Measurements from ENCODE around the gene GRPEL1.

GRPEL1 gene

DNA sequence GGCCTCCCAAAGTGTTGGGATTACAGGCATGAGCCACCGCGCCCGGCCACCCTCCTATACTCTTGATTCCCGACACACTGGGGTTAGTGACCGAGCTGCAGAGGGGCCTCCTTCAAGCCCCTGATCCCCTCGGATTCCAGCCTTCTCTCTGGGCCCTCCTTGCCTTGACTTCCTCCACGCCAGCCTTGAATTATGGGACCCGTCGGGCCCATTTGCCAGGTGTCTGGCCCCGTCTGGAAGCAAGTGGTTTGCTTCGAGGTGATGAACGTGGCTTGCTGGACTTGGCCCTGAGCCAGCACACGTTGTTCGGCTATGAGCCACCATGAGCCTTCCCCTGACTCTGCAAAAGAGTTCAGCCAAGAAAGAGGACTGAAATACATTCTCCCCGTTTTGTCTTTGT lies 37.4 kb upstream of the GRPEL1 start:
- Histone ChIP-seq H3K27ac (ENCODE audit: low read depth, low read length) (no peak overlapping the region), H3K27me3 (ENCODE audit: control insufficient read depth, low read length) (peaks cover 8% of the 10 kb centered on the region), H3K4me3 (ENCODE audit: low read length) (no peak overlapping the region), H3K9me2 (replicated peaks; ENCODE audit: control insufficient read depth, low read length) (no peaks in the 10 kb centered on the region), H4K20me1 (ENCODE audit: control insufficient read depth, insufficient read depth, low read depth, low read length) (no peaks in the 10 kb centered on the region), H3F3A (ENCODE audit: control insufficient read depth, insufficient read depth) (no peaks in the 10 kb centered on the region), H3K4me2 (ENCODE audit: low read length) (no peak overlapping the region), H3K9me3 (ENCODE audit: control insufficient read depth, insufficient read depth, low read length) (no peaks in the 10 kb centered on the region), H3K4me1 (ENCODE audit: control insufficient read depth, low read length) (peaks cover 15% of the 10 kb centered on the region), H3K36me3 (ENCODE audit: control insufficient read depth, low read length) (no peaks in the 10 kb centered on the region), H3K79me2 (ENCODE audit: control insufficient read depth, low read length) (no peaks in the 10 kb centered on the region)
- no peak for TF ChIP-seq EZH2phosphoT487 (IDR thresholded peaks at IDR 0.05; ENCODE audit: borderline replicate concordance, low read length)
- TF ChIP-seq, protein P1, sequence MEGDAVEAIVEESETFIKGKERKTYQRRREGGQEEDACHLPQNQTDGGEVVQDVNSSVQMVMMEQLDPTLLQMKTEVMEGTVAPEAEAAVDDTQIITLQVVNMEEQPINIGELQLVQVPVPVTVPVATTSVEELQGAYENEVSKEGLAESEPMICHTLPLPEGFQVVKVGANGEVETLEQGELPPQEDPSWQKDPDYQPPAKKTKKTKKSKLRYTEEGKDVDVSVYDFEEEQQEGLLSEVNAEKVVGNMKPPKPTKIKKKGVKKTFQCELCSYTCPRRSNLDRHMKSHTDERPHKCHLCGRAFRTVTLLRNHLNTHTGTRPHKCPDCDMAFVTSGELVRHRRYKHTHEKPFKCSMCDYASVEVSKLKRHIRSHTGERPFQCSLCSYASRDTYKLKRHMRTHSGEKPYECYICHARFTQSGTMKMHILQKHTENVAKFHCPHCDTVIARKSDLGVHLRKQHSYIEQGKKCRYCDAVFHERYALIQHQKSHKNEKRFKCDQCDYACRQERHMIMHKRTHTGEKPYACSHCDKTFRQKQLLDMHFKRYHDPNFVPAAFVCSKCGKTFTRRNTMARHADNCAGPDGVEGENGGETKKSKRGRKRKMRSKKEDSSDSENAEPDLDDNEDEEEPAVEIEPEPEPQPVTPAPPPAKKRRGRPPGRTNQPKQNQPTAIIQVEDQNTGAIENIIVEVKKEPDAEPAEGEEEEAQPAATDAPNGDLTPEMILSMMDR (IDR thresholded peaks at IDR 0.05; ENCODE audit: low read depth, low read length, poor library complexity, severe bottlenecking), result no peak

DNA sequence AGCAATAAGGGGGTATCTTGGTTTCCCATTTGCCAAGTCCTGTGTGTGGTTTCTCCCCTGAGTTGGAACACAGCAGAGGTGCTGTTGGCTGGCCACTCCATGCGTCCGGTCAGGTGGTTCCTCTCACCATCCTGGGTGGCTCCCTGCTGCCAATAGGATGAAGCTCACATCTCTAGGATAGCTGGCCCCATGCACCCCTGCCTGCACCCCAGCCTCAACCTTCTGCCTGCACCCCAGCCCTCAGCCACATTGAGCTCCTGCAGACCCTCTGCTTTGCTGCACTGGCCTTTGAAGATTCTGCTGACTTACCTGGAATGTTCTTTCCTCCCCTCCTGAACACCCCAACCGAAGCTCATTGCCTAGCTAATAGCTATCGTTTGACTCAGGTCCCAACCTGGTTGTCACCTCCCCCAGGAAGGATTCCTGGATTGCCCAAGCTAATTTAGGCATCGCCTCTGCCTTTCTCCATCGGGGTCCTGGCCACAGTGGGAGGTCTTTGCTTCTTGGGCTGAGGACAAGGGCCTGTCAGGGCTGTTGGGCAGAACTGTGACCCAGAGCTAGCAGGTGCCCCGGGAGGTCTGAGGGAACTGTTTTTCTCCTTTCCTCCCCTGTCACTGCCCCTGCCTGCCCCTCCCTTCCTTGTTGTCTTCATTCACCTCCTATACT lies 36.6 kb upstream of the GRPEL1 start:
- H3K4me2 ChIP-seq (ENCODE audit: low read length), result no peak overlapping the region
- no peaks in the 10 kb centered on the region for H4K20me1 ChIP-seq (ENCODE audit: control insufficient read depth, insufficient read depth, low read depth, low read length)
- no peak overlapping the region for H3K27ac ChIP-seq (ENCODE audit: low read depth, low read length)
- no peaks in the 10 kb centered on the region for H3K36me3 ChIP-seq (ENCODE audit: control insufficient read depth, low read length)
- no peaks in the 10 kb centered on the region for H3K9me2 ChIP-seq (replicated peaks; ENCODE audit: control insufficient read depth, low read length)
- no peaks in the 10 kb centered on the region for H3K9me3 ChIP-seq (ENCODE audit: control insufficient read depth, insufficient read depth, low read length)
- no peaks in the 10 kb centered on the region for H3K79me2 ChIP-seq (ENCODE audit: control insufficient read depth, low read length)
- no peak overlapping the region for H3K4me3 ChIP-seq (ENCODE audit: low read length)
- peaks cover 8% of the 10 kb centered on the region for H3K27me3 ChIP-seq (ENCODE audit: control insufficient read depth, low read length)
- TF ChIP-seq EZH2phosphoT487 (IDR thresholded peaks at IDR 0.05; ENCODE audit: borderline replicate concordance, low read length), result no peak
- TF ChIP-seq, protein P1 (IDR thresholded peaks at IDR 0.05; ENCODE audit: low read depth, low read length, poor library complexity, severe bottlenecking), result no peak
- peaks cover 15% of the 10 kb centered on the region for H3K4me1 ChIP-seq (ENCODE audit: control insufficient read depth, low read length)
- H3F3A ChIP-seq (ENCODE audit: control insufficient read depth, insufficient read depth), result no peaks in the 10 kb centered on the region

GRCh38 chr4:7103607-7104365 lies 35.9 kb upstream of the GRPEL1 start:
- no peaks in the 10 kb centered on the region for H3K79me2 ChIP-seq (ENCODE audit: control insufficient read depth, low read length)
- peaks cover 8% of the 10 kb centered on the region for H3K27me3 ChIP-seq (ENCODE audit: control insufficient read depth, low read length)
- H3K4me3 ChIP-seq (ENCODE audit: low read length), result peak overlapping the region; percentile 75
- H3K9me2 ChIP-seq (replicated peaks; ENCODE audit: control insufficient read depth, low read length), result no peaks in the 10 kb centered on the region
- no peak overlapping the region for H3K27ac ChIP-seq (ENCODE audit: low read depth, low read length)
- H3K4me1 ChIP-seq (ENCODE audit: control insufficient read depth, low read length), result peaks cover 15% of the 10 kb centered on the region
- no peaks in the 10 kb centered on the region for H3F3A ChIP-seq (ENCODE audit: control insufficient read depth, insufficient read depth)
- TF ChIP-seq EZH2phosphoT487 (IDR thresholded peaks at IDR 0.05; ENCODE audit: borderline replicate concordance, low read length), result no peak
- TF ChIP-seq, protein P1 (IDR thresholded peaks at IDR 0.05; ENCODE audit: low read depth, low read length, poor library complexity, severe bottlenecking), result no peak
- no peaks in the 10 kb centered on the region for H4K20me1 ChIP-seq (ENCODE audit: control insufficient read depth, insufficient read depth, low read depth, low read length)
- no peaks in the 10 kb centered on the region for H3K9me3 ChIP-seq (ENCODE audit: control insufficient read depth, insufficient read depth, low read length)
- no peaks in the 10 kb centered on the region for H3K36me3 ChIP-seq (ENCODE audit: control insufficient read depth, low read length)
- H3K4me2 ChIP-seq (ENCODE audit: low read length), result peak overlapping the region; percentile 90
